Activated T-helper 17 cell treated with anti-CD3 and anti-CD28 coated beads, Interleukin-2, amount 50 U/mL, for 72 hours (primary cell): ENCODE results near the gene NTNG1. TPM values are rescaled to one million over a fixed set of nuclear protein-coding genes. Genes with fewer than 3 reads are reported as not detected.

Experiments
- ATAC-seq: fragments of 150-1000 bp; cut with Tn5 transposase; replicated peaks from 2 replicates; pipeline ENCODE4 v1.10.0; 2021; ENCODE audit warnings: mild to moderate bottlenecking, moderate library complexity
- H3K27ac Mint-ChIP-seq: one replicate; pipeline ENCODE4 v1.8.0; 2022; ENCODE audit warnings: mixed read lengths
- H3K27me3 Mint-ChIP-seq: one replicate; pipeline ENCODE4 v1.8.0; 2022; ENCODE audit warnings: mixed read lengths
- H3K36me3 Mint-ChIP-seq: one replicate; pipeline ENCODE4 v1.8.0; 2022; ENCODE audit warnings: low read depth, mild to moderate bottlenecking, mixed read lengths
- H3K4me1 Mint-ChIP-seq: one replicate; pipeline ENCODE4 v1.8.0; 2022; ENCODE audit warnings: mixed read lengths
- H3K4me3 Mint-ChIP-seq: one replicate; pipeline ENCODE4 v1.8.0; 2022; ENCODE audit warnings: mild to moderate bottlenecking, mixed read lengths
- H3K9me3 Mint-ChIP-seq: one replicate; pipeline ENCODE4 v1.8.0; 2022; ENCODE audit warnings: mixed read lengths
- total RNA-seq, 2 donors: library from RNA; stranded (reverse); gene quantifications; one replicate each; pipeline ENCODE4 v1.2.3, GENCODE V29; 2022

NTNG1 gene
- total RNA-seq, 2 donors from 2014 or later = not detected

GRCh38 chr1:107247679-107248078 lies 106.8 kb downstream of the NTNG1 start:
- peaks cover 6% of the 10 kb centered on the region for H3K27me3 Mint-ChIP-seq
- H3K9me3 Mint-ChIP-seq = no peaks in the 10 kb centered on the region
- no peak for ATAC-seq
- no peaks in the 10 kb centered on the region for H3K36me3 Mint-ChIP-seq
- no peaks in the 10 kb centered on the region for H3K4me1 Mint-ChIP-seq
- no peak overlapping the region for H3K27ac Mint-ChIP-seq
- H3K4me3 Mint-ChIP-seq = no peak overlapping the region

- no peak overlapping the region for H3K4me3 Mint-ChIP-seq
- H3K27ac Mint-ChIP-seq = no peak overlapping the region
- no peaks in the 10 kb centered on the region for H3K4me1 Mint-ChIP-seq
Measured at GRCh38 chr1:107250169-107250568, 109.3 kb downstream of the NTNG1 start.

GRCh38 chr1:107251083-107251482 lies 110.2 kb downstream of the NTNG1 start:
- no peak overlapping the region for H3K27ac Mint-ChIP-seq
- H3K27me3 Mint-ChIP-seq = no peaks in the 10 kb centered on the region
- no peaks in the 10 kb centered on the region for H3K36me3 Mint-ChIP-seq
- H3K4me3 Mint-ChIP-seq = no peak overlapping the region
- H3K4me1 Mint-ChIP-seq = no peaks in the 10 kb centered on the region
- ATAC-seq = no peak
- H3K9me3 Mint-ChIP-seq = no peaks in the 10 kb centered on the region

More at GRCh38 chr1:107250169-107250568, 109.3 kb downstream of the NTNG1 start:
- H3K9me3 Mint-ChIP-seq = no peaks in the 10 kb centered on the region
- no peaks in the 10 kb centered on the region for H3K36me3 Mint-ChIP-seq
- no peaks in the 10 kb centered on the region for H3K27me3 Mint-ChIP-seq
- no peak for ATAC-seq

- Mint-ChIP-seq H3K9me3 (peaks cover 3% of the 10 kb centered on the region), H3K4me1 (no peaks in the 10 kb centered on the region), H3K27me3 (peaks cover 4% of the 10 kb centered on the region), H3K4me3 (no peak overlapping the region), H3K27ac (no peak overlapping the region), H3K36me3 (no peaks in the 10 kb centered on the region)
- no peak for ATAC-seq
Measured at GRCh38 chr1:107251839-107252238, 111.0 kb downstream of the NTNG1 start.

GRCh38 chr1:107252271-107252670 lies 111.4 kb downstream of the NTNG1 start:
- Mint-ChIP-seq H3K4me3 (no peak overlapping the region), H3K27ac (no peak overlapping the region), H3K27me3 (peaks cover 4% of the 10 kb centered on the region), H3K36me3 (no peaks in the 10 kb centered on the region), H3K4me1 (no peaks in the 10 kb centered on the region), H3K9me3 (peaks cover 3% of the 10 kb centered on the region)
- no peak for ATAC-seq

GRCh38 chr1:107254306-107254705 lies 113.5 kb downstream of the NTNG1 start:
- Mint-ChIP-seq H3K36me3 (no peaks in the 10 kb centered on the region), H3K27me3 (peaks cover 4% of the 10 kb centered on the region), H3K4me3 (no peak overlapping the region), H3K27ac (no peak overlapping the region), H3K4me1 (no peaks in the 10 kb centered on the region), H3K9me3 (peaks cover 3% of the 10 kb centered on the region)
- ATAC-seq = no peak

GRCh38 chr1:107255469-107255868 lies 114.6 kb downstream of the NTNG1 start:
- H3K4me1 Mint-ChIP-seq = no peaks in the 10 kb centered on the region
- peaks cover 3% of the 10 kb centered on the region for H3K9me3 Mint-ChIP-seq
- H3K27ac Mint-ChIP-seq = no peak overlapping the region
- ATAC-seq = no peak
- peaks cover 5% of the 10 kb centered on the region for H3K27me3 Mint-ChIP-seq
- H3K4me3 Mint-ChIP-seq = no peak overlapping the region
- H3K36me3 Mint-ChIP-seq = no peaks in the 10 kb centered on the region

- ATAC-seq = no peak
- H3K4me1 Mint-ChIP-seq = no peaks in the 10 kb centered on the region
- no peaks in the 10 kb centered on the region for H3K36me3 Mint-ChIP-seq
- no peaks in the 10 kb centered on the region for H3K9me3 Mint-ChIP-seq
- peaks cover 4% of the 10 kb centered on the region for H3K27me3 Mint-ChIP-seq
- H3K27ac Mint-ChIP-seq = no peak overlapping the region
- no peak overlapping the region for H3K4me3 Mint-ChIP-seq
Measured at GRCh38 chr1:107262467-107263286, 121.8 kb downstream of the NTNG1 start.

- H3K4me1 Mint-ChIP-seq = no peaks in the 10 kb centered on the region
- ATAC-seq = no peak
- H3K27ac Mint-ChIP-seq = no peak overlapping the region
- H3K9me3 Mint-ChIP-seq = no peaks in the 10 kb centered on the region
- no peak overlapping the region for H3K4me3 Mint-ChIP-seq
- H3K36me3 Mint-ChIP-seq = no peaks in the 10 kb centered on the region
- peaks cover 4% of the 10 kb centered on the region for H3K27me3 Mint-ChIP-seq
Measured at GRCh38 chr1:107263291-107263915, 122.6 kb downstream of the NTNG1 start.

- Mint-ChIP-seq H3K4me3 (no peak overlapping the region), H3K4me1 (no peaks in the 10 kb centered on the region), H3K9me3 (no peaks in the 10 kb centered on the region), H3K27ac (no peak overlapping the region), H3K27me3 (peaks cover 4% of the 10 kb centered on the region), H3K36me3 (no peaks in the 10 kb centered on the region)
- ATAC-seq = no peak
Measured at GRCh38 chr1:107264007-107264406, 123.2 kb downstream of the NTNG1 start.

GRCh38 chr1:107264561-107264960 lies 123.7 kb downstream of the NTNG1 start:
- H3K4me1 Mint-ChIP-seq = no peaks in the 10 kb centered on the region
- no peak for ATAC-seq
- no peaks in the 10 kb centered on the region for H3K9me3 Mint-ChIP-seq
- peaks cover 4% of the 10 kb centered on the region for H3K27me3 Mint-ChIP-seq
- no peaks in the 10 kb centered on the region for H3K36me3 Mint-ChIP-seq
- H3K27ac Mint-ChIP-seq = no peak overlapping the region
- no peak overlapping the region for H3K4me3 Mint-ChIP-seq

GRCh38 chr1:107267489-107267888 lies 126.7 kb downstream of the NTNG1 start:
- no peak for ATAC-seq
- H3K4me1 Mint-ChIP-seq = no peaks in the 10 kb centered on the region
- H3K27ac Mint-ChIP-seq = no peak overlapping the region
- H3K36me3 Mint-ChIP-seq = no peaks in the 10 kb centered on the region
- H3K27me3 Mint-ChIP-seq = no peaks in the 10 kb centered on the region
- H3K9me3 Mint-ChIP-seq = no peaks in the 10 kb centered on the region
- no peak overlapping the region for H3K4me3 Mint-ChIP-seq

GRCh38 chr1:107272321-107272720 lies 131.5 kb downstream of the NTNG1 start:
- Mint-ChIP-seq H3K27ac (no peak overlapping the region), H3K27me3 (no peaks in the 10 kb centered on the region), H3K4me1 (peaks cover 5% of the 10 kb centered on the region), H3K9me3 (no peaks in the 10 kb centered on the region), H3K4me3 (no peak overlapping the region), H3K36me3 (no peaks in the 10 kb centered on the region)
- ATAC-seq = no peak

GRCh38 chr1:107273515-107273914 lies 132.7 kb downstream of the NTNG1 start:
- H3K4me3 Mint-ChIP-seq = no peak overlapping the region
- H3K4me1 Mint-ChIP-seq = peaks cover 5% of the 10 kb centered on the region
- no peaks in the 10 kb centered on the region for H3K27me3 Mint-ChIP-seq
- H3K27ac Mint-ChIP-seq = no peak overlapping the region
- no peak for ATAC-seq
- H3K9me3 Mint-ChIP-seq = no peaks in the 10 kb centered on the region
- no peaks in the 10 kb centered on the region for H3K36me3 Mint-ChIP-seq

GRCh38 chr1:107274227-107274626 lies 133.4 kb downstream of the NTNG1 start:
- H3K9me3 Mint-ChIP-seq = no peaks in the 10 kb centered on the region
- no peak overlapping the region for H3K27ac Mint-ChIP-seq
- no peaks in the 10 kb centered on the region for H3K27me3 Mint-ChIP-seq
- peaks cover 5% of the 10 kb centered on the region for H3K4me1 Mint-ChIP-seq
- H3K4me3 Mint-ChIP-seq = no peak overlapping the region
- ATAC-seq = no peak
- H3K36me3 Mint-ChIP-seq = no peaks in the 10 kb centered on the region
